T follicular helper cell (primary cell): Measurements from ENCODE around the gene TUBB4A.
"Not testable (repeated sequence)": the region's sequence is repeated elsewhere in the genome, so short reads cannot be mapped to it uniquely, and the experiment has no call there.

Source experiments
- DNase-seq: peaks from one replicate; pipeline ENCODE4 v3.0.0-alpha.2; 2020; ENCODE audit warnings: low read depth
- total RNA-seq, 2 experiments: gene quantifications; one replicate each; lab custom pipeline; 2026; lab: John Stamatoyannopoulos, UW

TUBB4A gene
- 0.24 to 0.30 reads per million in 2 experiments for total RNA-seq

DNA sequence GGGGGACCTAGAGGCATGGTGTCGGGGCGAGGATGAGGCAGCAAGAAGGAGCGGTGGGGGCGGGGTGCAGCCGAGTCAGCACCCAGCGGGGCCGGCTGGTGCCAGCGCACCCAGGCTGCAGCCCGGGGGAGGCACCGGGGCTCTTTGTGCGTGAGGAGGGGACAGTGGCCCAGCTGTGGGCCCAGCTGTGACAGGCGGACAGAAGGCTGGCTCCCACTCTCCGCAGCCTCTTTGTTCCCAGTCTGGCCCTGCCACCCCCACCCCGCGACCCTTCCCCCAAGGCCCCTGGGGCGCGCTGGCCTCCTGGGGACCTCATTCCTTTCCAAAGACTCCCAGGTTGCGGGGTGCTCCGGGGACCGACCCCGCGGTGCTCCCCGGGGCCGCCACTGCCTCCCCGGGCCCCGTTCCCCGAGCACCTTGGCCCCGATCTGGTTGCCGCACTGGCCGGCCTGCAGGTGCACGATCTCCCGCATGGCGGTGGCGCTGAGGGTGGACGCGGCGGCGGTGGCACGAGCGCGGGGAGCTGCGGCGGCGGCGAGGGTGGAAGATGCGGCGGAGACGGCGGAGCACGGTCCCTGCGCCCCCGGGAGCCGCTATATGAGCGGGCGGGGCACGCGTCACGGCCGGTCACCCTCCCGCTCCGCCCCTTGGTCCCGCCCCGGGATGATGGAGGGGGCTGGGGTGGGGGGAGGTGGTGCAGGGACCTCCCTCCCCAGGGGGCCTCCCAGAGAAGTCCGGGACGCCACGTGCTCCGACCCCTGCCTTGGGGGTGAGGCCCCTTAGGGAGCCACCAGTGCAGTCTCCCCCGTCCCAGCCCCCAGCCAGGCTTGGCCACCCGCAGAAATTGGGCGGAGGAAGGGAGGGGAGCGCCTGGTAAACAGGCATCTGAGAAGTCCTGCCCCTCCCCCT, at the start of gene TUBB4A:
Gene TUBB4A (minus strand): TSS at position 570 of the 909 bp plus-strand sequence. CDS start 97 bp downstream, at position 473.
- no peak for DNase-seq

GRCh38 chr19:6551091-6551490, 49.0 kb upstream of the TUBB4A start:
- DNase-seq: no peak

DNA sequence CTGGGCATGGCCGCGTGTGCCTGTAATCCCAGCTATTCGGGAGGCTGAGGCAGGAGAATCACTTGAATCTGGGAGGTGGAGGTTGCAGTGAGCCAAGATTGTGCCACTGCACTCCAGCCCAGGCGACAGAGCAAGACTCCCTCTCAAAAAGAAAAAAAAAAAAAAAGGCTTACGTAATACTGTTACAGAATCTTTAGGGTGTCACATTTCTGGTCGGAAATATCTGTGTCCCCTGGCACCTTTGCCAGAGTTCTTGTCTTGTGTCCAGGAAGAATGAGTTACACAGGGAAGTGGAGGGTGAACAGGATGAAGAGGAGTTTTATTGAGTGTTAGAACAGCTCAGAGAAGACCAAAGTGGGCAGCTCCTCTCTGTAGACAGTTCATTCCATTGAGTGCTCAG, 48.6 kb upstream of the TUBB4A start:
- not testable (repeated sequence) for DNase-seq

DNA sequence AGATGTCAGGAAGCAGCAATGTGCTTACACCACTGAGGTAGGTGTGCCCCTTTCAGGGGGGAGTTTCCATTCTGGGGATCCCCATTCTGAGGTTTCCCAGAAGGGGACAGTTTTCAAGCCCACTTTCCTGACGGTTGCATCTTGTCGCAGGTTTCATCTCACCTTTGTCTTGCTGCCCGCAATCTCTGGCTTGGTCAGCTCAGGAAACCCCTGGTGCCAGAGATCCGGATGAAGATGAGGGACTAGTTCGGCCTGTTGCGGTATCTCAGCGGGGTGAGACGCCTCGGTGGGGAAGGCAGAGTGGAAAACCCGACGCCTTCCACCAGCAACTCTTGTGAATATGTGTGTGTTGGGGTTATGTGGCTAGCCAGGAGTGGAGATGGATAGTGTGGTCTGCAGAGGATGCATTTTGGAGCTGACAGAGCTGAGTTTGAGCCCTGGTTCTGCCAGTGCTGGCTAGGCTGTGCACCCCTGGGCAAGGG, 41.8 kb upstream of the TUBB4A start:
- no peak for DNase-seq

DNA sequence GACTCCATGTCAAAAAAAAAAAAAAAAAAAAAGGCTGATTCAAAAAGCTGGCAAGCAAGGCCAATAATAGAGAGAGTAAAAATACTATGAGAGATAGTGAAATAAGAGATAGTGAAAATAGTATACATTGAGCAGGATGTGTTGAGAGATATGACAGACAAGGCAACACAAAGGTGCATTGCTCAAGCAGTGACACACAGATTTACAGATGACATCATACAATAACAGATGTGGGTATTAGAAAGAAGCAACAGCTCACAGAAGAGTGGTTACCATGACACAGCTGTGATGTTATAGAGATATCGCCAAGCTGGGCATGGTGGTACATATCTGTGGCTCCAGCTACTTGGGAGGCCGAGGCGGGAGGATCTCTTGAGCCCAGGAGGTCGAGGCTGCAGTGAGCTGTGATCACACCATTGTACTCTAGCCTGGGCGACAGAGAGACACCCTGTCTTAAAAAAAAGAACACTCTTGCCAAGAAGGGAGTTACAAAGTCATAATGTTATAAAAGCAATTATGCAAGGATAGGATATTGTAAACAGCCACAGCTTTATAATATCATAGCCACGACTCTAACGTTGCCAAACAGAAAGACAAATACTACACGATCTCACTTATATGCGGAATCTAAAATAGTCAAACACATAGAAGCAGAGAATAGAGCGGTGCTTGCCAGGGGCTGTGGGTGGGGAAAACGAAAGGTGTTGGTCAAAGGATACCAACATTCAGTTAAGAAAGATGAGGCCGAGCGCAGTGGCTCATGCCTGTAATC, 39.0 kb upstream of the TUBB4A start:
- no peak for DNase-seq

GRCh38 chr19:6539514-6539913, 37.4 kb upstream of the TUBB4A start:
- DNase-seq: no peak

DNA sequence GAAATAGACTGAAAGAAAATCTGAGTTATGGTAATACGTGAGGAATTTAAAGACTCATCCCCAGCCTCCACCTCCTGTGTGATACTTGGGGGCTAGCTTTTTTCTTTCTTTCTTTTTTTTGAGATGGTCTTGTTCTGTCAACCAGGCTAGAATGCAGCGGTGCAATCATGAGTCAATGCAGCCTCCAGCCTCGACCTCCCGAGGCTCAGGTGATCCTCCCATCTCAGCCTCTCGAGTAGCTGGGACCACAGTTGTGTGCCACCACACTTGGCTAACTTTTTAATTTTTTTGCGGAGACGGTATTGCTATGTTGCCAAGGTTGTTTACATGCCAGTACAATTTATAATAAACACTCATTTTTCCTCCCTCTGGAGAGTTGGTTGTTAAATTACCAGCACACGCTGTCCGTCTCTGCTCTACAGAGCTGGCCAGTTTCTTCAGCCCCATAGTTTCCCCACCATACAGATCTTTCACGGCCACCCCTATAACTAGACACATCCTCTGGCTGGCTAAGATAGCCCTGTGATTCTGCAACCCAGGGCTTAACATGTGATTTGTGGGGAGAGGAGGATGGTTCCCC, 33.5 kb upstream of the TUBB4A start:
- DNase-seq: no peak

DNA sequence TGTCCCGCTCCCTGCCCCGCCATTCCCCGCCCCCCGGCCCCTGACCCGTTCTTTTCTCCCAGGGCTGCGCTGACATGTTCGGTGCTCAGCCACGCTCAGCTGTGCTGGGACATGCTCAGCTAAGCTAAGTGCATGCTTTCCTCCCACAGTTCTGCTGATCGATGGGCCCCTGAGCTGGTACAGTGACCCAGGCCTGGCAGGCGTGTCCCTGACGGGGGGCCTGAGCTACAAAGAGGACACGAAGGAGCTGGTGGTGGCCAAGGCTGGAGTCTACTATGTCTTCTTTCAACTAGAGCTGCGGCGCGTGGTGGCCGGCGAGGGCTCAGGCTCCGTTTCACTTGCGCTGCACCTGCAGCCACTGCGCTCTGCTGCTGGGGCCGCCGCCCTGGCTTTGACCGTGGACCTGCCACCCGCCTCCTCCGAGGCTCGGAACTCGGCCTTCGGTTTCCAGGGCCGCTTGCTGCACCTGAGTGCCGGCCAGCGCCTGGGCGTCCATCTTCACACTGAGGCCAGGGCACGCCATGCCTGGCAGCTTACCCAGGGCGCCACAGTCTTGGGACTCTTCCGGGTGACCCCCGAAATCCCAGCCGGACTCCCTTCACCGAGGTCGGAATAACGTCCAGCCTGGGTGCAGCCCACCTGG, 32.5 kb upstream of the TUBB4A start:
- no peak for DNase-seq

DNA sequence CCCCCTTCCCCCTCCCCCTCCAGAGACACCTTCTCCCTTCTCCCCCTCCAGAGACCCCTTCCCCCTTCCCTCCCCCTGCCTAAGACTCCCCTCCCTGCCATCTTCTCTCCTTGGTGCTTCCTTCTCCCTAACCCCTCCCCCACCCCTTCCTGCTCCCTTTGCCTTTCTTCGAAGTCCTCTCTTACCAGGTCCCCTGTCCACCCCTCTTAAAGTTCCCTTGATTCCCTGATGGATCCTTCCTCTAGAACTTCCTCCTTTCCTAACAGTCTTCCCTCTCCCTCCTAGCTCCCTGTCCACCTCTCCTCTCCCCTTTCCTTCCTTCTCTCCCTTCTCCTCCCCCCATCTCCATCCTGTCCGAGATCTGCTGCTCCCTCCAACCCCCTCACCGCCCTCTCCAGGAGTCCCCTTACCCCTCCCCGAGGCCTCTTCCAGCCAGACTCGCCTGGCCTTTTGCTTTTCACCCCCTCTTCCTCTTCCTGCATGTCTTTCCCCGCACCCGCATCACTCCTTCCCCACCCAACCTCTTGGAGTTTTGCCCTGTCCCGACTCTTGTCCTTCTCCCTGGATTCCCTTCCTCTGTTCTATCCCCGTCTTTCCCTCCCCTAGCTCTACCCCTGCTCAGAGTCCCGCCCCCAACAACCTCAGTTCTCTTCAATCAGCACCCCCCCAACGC, 31.8 kb upstream of the TUBB4A start:
- DNase-seq: no peak

DNA sequence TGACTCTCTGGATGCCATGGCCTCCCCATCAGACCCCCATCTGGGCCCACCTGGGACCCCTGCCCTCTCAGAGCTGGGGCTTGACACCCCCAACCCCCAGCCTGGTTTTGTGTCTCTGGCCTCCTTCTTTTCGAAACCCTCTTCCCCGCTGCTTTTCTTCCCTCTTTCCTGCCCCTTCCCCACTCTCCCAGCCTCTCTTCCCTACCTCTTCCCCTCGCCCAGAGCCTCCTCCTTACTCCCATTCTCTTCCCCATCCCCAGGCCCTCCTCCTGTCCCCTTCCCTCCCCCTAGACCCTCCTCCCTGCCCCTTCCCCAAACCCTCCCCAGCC, 30.9 kb upstream of the TUBB4A start:
- no peak for DNase-seq

DNA sequence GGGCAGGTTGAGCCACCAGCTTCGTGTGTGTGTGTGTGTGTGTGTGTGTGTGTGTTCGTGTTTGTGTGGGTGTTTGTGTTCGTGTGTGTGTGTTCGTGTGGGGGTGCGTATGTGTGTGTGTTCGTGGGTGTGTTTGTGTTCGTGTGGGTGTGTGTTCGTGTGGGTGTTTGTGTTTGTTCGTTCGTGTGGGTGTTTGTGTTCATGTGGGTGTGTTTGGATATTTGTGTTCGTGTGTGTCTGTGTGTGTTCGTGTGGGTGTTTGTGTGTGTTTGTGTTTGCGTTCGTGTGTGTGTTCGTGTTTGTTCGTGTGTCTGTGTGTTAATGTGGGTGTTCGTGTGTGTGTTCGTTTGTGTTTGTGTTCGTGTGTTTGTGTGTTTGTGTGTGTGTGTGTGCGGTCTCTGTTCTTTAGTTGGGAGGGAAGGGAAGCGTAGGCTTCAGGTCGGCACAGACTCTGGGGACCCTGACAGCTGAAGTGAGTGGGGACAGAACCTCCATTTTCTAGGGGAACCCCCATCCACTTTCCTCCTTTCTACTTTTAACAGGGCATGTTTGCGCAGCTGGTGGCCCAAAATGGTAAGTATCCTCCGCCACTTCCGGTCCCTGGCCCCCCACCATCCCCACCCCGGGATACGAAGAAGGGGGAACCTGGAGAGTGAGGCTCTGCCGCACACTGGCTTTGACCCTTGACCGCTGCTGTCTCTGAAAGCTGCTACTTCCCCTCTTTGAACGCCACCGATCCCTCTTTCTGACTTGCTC, 30.3 kb upstream of the TUBB4A start:
- no peak for DNase-seq

DNA sequence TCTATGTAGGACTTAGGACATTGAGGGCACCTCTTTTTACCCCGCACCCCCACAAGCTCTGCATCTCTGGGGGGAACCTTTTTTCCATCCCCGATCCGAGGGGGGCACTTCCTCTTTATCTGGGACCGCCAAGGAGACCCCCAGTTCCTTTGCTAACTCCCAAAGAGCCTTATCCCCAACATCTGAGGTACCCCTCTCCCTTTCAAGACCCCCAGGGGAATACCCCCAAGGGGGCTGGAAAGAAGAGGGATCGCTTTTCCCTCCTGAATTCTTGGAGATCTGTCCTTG, 29.8 kb upstream of the TUBB4A start:
- no peak for DNase-seq

DNA sequence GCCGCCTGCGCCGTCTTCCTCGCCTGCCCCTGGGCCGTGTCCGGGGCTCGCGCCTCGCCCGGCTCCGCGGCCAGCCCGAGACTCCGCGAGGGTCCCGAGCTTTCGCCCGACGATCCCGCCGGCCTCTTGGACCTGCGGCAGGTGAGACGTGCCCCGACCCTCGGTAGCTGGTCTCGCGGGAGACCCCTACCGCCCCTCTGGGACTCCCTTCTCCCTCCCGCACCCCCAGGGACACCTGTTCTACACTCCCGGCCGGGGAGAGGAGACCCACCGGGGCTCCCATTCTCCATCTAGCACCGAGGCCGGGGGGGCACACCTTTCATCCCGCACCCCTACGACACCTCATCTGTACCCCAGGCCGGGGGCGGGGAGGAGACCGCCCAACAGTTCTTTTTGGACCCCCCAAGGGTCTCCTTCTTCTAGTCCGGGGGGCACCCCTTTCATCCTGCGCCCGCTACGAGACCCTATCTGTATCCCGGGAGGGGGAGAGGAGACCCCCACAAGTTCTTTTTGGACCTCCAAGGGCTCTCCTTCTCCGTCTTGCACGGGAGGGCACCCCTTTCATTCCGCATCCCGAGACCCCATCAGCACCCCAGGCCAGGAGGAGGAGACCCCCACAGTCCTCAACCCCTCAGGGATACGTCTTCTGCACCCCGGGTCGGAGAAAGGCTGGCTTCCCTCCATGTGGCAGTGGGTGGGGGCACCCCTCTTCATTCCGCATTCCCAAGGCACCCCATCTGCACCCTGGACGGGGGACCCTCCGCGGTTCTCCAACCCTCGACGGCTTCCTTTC, 29.2 kb upstream of the TUBB4A start:
- DNase-seq: no peak

DNA sequence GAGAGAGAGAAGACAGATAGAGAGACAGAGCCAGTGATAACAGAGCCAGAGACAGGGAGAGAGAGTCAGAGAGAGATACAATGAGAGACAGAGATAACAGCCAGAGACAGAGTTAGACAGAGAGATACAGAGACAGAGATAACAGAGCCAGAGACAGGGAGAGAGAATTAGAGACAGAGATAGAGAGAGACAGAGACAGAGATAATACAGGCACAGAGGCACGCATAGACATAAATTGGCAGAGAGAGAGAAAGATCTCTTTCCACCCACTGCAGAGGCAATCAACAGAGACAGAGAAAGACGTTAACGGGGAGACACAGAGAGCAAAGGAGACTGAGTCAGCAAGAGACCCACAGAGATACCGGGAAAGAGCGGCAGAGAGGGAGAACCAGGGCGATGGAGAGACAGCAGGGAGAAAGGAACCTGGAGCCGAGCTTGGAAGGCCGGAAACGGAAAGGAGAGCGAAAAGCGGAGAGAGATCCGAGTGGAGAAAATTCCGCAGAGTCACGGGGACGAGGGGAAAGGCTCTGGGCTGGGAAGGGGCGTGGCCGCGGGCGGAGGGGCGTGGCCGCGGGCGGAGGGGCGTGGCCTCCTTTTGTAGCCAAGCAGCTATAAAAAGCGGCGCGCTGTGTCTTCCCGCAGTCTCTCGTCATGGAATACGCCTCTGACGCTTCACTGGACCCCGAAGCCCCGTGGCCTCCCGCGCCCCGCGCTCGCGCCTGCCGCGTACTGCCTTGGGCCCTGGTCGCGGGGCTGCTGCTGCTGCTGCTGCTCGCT, 28.5 kb upstream of the TUBB4A start, which contains the start of gene TNFSF9:
Gene TNFSF9 (plus strand): TSS at position 641 of the 777 bp plus-strand sequence. CDS start 11 bp downstream, at position 652.
- peak; percentile 70 for DNase-seq

DNA sequence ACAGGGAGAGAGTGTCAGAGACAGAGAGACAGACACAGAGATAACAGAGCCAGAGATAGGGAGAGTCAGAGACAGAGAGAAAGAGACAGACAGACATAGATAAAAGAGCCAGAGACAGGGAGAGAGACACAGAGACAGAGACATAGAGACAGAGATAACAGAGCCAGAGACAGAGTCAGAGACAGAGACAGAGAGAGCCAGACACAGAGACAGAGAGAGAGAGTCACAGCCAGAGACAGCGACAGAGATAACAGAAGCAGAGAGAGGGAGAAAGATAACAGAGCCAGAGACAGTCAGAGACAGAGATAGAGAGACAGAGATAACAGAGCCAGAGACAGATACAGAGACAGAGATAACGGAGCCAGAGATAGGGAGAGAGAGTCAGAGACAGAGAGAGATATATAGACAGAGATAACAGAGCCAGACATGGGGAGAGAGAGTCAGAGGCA, 27.9 kb upstream of the TUBB4A start:
- no peak for DNase-seq

DNA sequence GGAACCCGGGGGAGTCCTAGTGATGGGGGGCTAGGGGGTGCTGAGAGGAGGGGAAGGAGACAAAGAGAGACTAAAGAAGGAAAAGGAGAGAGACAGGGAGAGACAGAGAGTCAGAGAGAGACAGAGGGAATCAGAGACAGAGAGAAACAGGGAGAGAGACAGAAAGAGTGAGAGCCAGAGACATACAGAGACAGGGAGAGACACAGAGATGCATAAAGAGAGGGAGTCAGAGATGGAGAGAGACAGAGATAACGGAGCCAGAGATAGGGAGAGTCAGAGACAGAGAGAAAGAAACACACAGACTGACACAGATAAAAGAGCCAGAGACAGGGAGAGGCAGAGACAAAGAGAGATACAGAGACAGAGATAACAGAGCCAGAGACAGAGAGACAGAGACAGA, 27.2 kb upstream of the TUBB4A start:
- DNase-seq: no peak

GRCh38 chr19:6528544-6529121, 26.5 kb upstream of the TUBB4A start:
- DNase-seq: no peak

DNA sequence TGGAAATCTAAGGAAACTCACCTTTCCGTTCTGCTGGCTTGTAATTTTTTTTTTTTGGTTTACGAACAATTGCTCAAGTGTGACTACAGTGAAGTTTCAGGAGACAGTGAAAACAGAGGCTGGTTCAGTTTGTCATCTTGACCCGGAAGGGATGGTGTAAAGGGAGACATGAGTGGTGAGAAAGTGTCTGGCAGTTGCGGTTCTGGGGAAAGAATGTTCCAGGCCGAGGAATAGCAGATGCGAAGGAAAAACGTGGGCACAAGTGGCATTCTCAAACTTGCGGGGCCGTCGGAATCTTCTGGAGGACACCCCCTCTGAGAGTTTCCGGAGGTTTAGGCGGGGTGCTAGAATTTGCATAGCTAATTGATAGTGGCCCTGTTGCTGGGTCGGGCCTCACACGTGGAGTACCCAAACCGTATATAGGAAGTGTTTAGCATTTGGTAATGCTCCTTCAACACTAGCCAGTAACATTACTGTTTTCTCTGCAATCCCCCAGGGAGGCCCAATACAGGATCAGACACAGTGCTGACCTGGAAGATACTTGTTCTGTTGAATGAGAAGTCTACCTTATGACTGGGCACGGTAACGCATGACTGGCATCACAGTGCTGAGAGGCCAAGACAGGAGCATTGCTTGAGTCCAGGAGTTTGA, 25.9 kb upstream of the TUBB4A start:
- no peak for DNase-seq
